GM18868 (cell line): ENCODE results near the gene ZNF700.
"Not testable (repeated sequence)": the region's sequence is repeated elsewhere in the genome, so short reads cannot be mapped to it uniquely, and the experiment has no call there.

ENCODE experiments used
- ATAC-seq: cut with Tn5 transposase; IDR thresholded peaks from one replicate; pipeline ENCODE4 v1.9.1; 2021; ENCODE audit warnings: mild to moderate bottlenecking, moderate library complexity; ENCODE audit not compliant: unreplicated experiment

The ZNF700 gene

GRCh38 chr19:11987405-11988281 lies 62.7 kb downstream of the ZNF700 start:
- ATAC-seq, result peak; percentile 80

DNA sequence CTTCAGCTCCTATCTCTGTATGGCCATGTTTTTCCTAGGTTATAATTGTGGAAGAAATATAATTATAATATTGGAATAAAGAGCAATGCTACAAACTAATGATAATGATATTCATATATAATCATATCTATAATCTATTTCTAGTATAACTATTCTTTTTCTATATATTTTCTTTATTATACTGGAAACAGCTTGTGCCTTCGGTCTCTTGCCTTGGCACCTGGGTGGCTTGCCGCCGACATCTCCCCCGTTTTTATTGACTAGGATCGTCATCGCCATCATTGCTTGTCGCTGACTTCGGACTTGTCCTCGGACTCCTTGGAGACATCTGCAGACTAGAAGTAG lies 64.2 kb downstream of the ZNF700 start:
- ATAC-seq, result no peak

- ATAC-seq, result not testable (repeated sequence)
Measured at GRCh38 chr19:11991921-11992320, 67.0 kb downstream of the ZNF700 start.

GRCh38 chr19:11995174-11995573 lies 70.3 kb downstream of the ZNF700 start:
- no peak for ATAC-seq
